SU-DHL-6 (cell line): ENCODE measurements around the gene TSHZ2.

Source experiments
- CTCF ChIP-seq: fragments of 200-600 bp; sonication (generic); IDR thresholded peaks from one replicate; pipeline ENCODE4 v1.5.1; 2017; ENCODE audit warnings: antibody characterized with exemption, mild to moderate bottlenecking, low read length, moderate library complexity; ENCODE audit not compliant: insufficient read depth, poor library complexity, severe bottlenecking
- EZH2phosphoT487 ChIP-seq: fragments of 200-600 bp; sonication (generic), shearing (Covaris generic); conservative IDR thresholded peaks from 2 replicates; pipeline ENCODE4 v1.6.1; 2018; ENCODE audit warnings: mild to moderate bottlenecking, antibody characterized with exemption, low read length, moderate library complexity, mixed read lengths

DNA sequence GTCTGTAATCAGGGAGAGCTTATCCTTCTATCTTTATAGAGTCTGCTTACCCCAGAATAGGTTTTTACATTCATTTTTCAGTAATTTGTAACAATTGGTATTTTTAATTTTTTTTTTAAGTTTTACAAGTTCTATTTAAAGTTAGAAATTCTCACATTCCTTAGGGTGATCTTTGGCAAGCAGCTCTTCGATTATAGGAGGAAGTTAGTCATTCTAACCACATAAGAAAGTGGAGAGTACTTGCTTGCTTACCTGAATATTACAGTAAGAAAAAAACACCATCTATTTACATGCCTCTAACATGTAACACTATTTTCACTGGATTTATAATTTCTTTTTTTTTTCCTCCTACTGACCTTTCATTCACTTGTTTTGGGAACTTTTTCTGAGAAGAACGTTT is 6.7 kb downstream of the TSHZ2 start:
- no peak for TF ChIP-seq CTCF
- no peak for TF ChIP-seq EZH2phosphoT487
